ENCODE results near the gene DHCR7. TPM values are rescaled to one million over a fixed set of nuclear protein-coding genes. Genes with fewer than 3 reads are reported as not detected.

DHCR7 gene
- polyA plus RNA-seq (30.1 and 37.9 TPM in 2 replicates), polyA minus RNA-seq (32.2 and 41.4 TPM in 2 replicates)

GRCh38 chr11:71448257-71449171 lies at the start of gene DHCR7:
DHCR7 (minus strand) TSS chr11:71448393; CDS start chr11:71444952, 3,441 bp downstream.
- Histone ChIP-seq H3K4me3 (ENCODE audit: low read length) (peak within 1 kb of the TSS; percentile 71), H3K9me3 (ENCODE audit: low read length) (no peaks in the 10 kb centered on the region), H3K79me2 (replicated peaks; ENCODE audit: insufficient read depth, low read length) (peaks cover 43% of the 10 kb centered on the region), H4K20me1 (ENCODE audit: insufficient read depth) (no peaks in the 10 kb centered on the region), H3K4me2 (ENCODE audit: low read length) (peak within 1 kb of the TSS; percentile 85), H3K36me3 (ENCODE audit: insufficient read depth, low read length) (peaks cover 3% of the 10 kb centered on the region), H3F3A (ENCODE audit: insufficient read depth, low read length, poor library complexity, severe bottlenecking) (peaks cover 3% of the 10 kb centered on the region), H3K9ac (ENCODE audit: low read length) (peak within 1 kb of the TSS; percentile 80), H2AFZ (ENCODE audit: low read depth, low read length) (peak within 1 kb of the TSS; percentile 67), H3K27ac (ENCODE audit: low read length) (peak within 1 kb of the TSS; percentile 69), H3K9me2 (ENCODE audit: insufficient read depth, low read length) (no peaks in the 10 kb centered on the region), H3K27me3 (ENCODE audit: insufficient read depth, low read depth, low read length) (no peaks in the 10 kb centered on the region)
- TF ChIP-seq CTCF (IDR thresholded peaks at IDR 0.05; ENCODE audit: poor library complexity, severe bottlenecking), result peak; percentile 22
- no peak for TF ChIP-seq EZH2 (IDR thresholded peaks at IDR 0.05; ENCODE audit: borderline replicate concordance, insufficient read depth, low read length, poor library complexity, severe bottlenecking)
- peak; percentile 78 for TF ChIP-seq POLR2AphosphoS5 (IDR thresholded peaks at IDR 0.05)
- TF ChIP-seq TAF1 (IDR thresholded peaks at IDR 0.05; ENCODE audit: low read depth), result peak; percentile 77
- peak; percentile 34 for TF ChIP-seq REST (IDR thresholded peaks at IDR 0.05; ENCODE audit: borderline replicate concordance)
- TF ChIP-seq EP300 (conservative IDR thresholded peaks at IDR 0.05; ENCODE audit: poor library complexity, severe bottlenecking), result peak; percentile 34
- peak; percentile 95 for TF ChIP-seq MXI1 (conservative IDR thresholded peaks at IDR 0.05; ENCODE audit: poor library complexity, severe bottlenecking)
- TF ChIP-seq RAD21 (conservative IDR thresholded peaks at IDR 0.05), result no peak
- no peak for TF ChIP-seq SMC3 (conservative IDR thresholded peaks at IDR 0.05; ENCODE audit: poor library complexity)

GRCh38 chr11:71496421-71496820 lies 48.2 kb upstream of the DHCR7 start:
- Histone ChIP-seq H3K9me3 (ENCODE audit: low read length) (no peaks in the 10 kb centered on the region), H3K36me3 (ENCODE audit: insufficient read depth, low read length) (no peaks in the 10 kb centered on the region), H2AFZ (ENCODE audit: low read depth, low read length) (no peak overlapping the region), H3K9ac (ENCODE audit: low read length) (no peak overlapping the region), H3K27ac (ENCODE audit: low read length) (no peak overlapping the region), H3K4me2 (ENCODE audit: low read length) (no peak overlapping the region), H3K79me2 (replicated peaks; ENCODE audit: insufficient read depth, low read length) (no peaks in the 10 kb centered on the region), H3K9me2 (ENCODE audit: insufficient read depth, low read length) (no peaks in the 10 kb centered on the region), H3F3A (ENCODE audit: insufficient read depth, low read length, poor library complexity, severe bottlenecking) (no peaks in the 10 kb centered on the region), H3K27me3 (ENCODE audit: insufficient read depth, low read depth, low read length) (no peaks in the 10 kb centered on the region), H3K4me3 (ENCODE audit: low read length) (no peak overlapping the region), H4K20me1 (ENCODE audit: insufficient read depth) (no peaks in the 10 kb centered on the region)
- TF ChIP-seq POLR2AphosphoS5 (IDR thresholded peaks at IDR 0.05), result no peak
- no peak for TF ChIP-seq TAF1 (IDR thresholded peaks at IDR 0.05; ENCODE audit: low read depth)
- TF ChIP-seq SMC3 (conservative IDR thresholded peaks at IDR 0.05; ENCODE audit: poor library complexity), result no peak
- no peak for TF ChIP-seq EP300 (conservative IDR thresholded peaks at IDR 0.05; ENCODE audit: poor library complexity, severe bottlenecking)
- TF ChIP-seq RAD21 (conservative IDR thresholded peaks at IDR 0.05), result no peak
- no peak for TF ChIP-seq REST (IDR thresholded peaks at IDR 0.05; ENCODE audit: borderline replicate concordance)
- no peak for TF ChIP-seq EZH2 (IDR thresholded peaks at IDR 0.05; ENCODE audit: borderline replicate concordance, insufficient read depth, low read length, poor library complexity, severe bottlenecking)
- TF ChIP-seq CTCF (IDR thresholded peaks at IDR 0.05; ENCODE audit: poor library complexity, severe bottlenecking), result no peak
- TF ChIP-seq MXI1 (conservative IDR thresholded peaks at IDR 0.05; ENCODE audit: poor library complexity, severe bottlenecking), result no peak
